HG03442 (cell line): Measurements from ENCODE around the gene SLIT1.

Experiments
- ATAC-seq: cut with Tn5 transposase; IDR thresholded peaks from one replicate; pipeline ENCODE4 v1.9.1; 2021; ENCODE audit warnings: mild to moderate bottlenecking, moderate library complexity; ENCODE audit not compliant: unreplicated experiment

Gene SLIT1

DNA sequence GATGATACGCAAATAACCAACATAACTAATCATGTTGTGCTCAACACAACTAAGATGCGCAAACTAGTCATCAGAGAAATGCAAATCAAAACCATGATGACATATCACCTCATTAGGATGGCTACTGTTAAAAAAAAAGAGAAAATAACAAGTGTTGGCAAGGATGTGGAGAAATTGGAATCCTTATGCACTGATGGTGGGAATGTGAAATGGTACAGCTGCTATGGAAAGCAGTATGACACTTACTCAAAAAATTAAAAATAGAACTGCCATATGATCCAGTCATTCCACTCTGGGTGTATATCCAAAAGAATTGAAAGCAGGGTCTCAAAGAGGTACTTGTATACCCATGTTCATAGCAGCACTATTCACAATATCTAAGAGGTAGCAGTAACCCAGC is 42.9 kb downstream of the SLIT1 start:
- no peak for ATAC-seq

DNA sequence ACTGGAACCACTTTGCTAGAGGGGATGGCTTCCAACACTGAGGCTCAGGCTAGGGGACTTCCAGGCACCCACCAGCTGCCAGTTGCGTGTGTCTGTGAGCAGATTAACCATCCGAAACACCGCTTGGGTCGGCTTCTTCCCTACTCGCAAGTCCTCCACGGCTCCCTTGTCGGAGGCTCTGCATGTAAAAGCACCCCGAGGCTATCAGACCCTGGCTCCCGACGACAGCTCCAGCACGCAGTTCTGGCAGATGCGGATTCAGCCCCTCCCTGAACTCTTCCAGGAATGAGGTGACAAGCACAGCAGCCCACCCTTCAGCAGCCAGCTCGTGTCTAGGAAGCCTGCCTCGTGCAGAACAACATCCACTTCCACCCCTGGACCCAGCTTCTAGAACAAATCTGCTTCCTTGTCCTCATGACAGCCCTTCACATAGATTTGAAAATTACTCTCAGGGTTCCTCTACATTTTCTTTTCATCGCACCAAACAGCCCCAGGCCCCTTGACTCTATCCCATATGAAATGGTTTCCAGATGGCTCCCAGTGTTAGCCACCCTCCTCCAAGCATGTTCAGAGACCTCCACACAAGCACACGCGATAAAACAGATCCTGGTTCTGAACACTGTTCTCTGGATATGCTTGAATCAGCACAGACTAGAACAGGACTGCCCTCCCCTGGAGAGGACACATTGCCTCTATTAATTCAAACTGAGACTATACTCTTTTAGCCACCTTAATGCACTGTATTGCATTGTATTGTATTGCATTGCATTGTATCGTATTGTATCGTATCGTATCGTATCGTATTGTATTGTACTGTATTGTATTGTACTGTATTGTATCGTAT is 44.6 kb downstream of the SLIT1 start:
- ATAC-seq: no peak

DNA sequence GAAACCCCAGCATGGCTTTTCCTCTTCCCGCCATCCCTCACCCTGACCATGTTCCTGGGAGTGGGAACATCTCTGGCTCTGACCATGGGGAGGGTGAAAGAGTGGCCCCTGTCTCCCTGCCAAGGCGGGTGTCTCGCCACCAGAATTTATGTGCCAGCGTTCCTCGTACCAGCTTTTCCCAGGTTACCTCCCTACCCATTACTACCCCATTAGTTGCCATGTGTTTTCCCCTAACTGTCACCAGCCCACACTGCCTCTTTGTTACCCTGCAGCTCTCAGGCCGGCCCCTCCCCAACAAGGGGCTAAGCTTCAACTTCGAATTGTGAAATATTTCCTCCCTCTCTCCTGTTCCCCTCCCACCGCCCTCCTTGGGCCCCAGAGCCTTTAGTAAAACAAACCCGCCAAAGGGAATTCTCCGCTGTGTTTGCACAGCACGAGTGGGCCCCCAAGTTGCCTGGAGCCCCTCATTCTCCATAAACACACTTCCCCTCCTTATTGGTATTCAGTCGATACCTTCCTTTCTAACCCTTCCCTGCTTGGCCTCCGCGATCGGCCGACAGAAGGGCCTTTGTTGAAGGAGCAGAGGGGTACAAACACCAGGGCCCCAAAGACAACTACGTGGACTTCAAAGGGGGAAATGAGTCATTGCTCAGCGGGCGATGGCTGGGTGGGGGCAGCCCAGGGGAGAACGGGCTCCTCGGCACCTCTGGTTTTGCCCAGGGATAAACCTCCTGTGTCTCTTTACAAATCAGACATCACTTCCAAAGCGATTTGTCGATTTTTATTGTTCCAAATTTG is 45.5 kb downstream of the SLIT1 start:
- ATAC-seq: no peak

DNA sequence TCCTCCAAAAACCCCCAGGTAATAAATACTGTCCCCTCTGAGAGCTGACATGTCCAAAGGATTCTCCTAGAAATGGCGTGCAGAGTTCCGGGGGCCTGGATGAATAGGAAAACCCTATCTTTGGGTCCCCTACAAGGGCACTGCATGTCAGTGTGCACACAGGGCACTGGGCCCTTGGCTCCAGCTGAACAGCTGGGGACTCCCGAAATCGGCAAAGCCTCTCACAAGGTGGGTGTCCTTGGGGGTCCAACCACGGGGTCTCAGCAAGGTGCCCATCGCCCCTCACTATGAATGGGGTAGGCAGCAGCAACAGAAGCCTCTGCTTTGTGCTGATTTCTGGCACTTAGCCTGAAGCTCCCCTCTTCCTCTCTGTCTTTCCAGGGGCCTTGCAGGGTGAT is 46.1 kb downstream of the SLIT1 start:
- no peak for ATAC-seq

DNA sequence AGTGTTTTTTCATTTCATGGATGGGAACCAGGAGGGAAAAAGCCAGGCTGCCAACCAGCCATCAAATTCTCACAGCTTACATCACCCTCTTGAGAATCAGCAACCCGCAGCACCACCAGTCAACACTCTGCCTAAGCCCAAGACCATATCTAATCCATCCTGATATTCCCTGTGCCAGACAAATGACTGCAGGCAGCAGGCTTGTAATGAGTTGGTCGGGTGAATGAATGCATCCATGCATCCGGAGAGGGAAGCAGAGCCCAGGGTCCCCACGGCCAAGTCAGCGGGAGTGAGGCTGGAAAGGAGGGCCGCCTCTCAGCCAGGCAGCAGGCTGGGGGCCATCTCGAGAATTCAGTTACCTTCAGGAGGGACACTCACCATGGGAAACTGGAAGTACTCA is 46.9 kb downstream of the SLIT1 start:
- no peak for ATAC-seq

DNA sequence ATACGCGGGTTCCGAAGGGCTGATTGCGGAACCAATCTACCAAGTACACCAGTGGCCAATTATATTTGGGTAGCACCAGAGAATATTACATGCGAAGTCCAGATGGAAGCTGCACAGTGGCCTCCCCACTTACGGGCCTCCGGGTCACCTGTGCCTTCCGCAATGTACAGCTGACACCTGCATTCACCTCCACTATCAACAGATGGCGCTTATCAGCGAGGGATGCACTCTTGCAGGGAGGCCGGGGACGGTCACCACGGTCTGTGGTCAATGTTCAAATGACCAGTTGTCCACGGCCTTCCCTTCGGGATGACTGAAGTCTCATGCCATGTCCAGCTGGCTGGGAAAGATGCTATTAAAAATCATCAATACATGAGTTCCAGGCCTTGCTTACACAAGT is 47.6 kb downstream of the SLIT1 start:
- no peak for ATAC-seq

DNA sequence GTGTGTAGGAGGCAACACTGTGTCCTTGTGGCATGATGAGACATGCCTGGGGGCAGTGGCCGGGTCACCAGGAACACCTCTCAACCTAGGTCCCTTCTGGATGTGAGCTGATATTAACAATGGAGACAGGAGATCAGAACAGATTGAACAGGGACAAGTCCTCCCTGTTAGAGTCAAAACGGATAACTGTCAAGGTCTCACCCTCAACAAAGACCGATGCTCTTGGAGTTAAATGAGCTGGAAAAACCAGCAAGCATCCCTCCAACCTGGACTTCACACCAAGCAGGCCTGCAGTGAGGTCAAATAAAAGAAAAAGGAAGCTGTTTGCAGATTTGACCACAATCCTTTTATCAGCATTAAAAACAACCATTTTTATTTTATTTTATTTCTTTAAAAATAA is 49.0 kb downstream of the SLIT1 start:
- ATAC-seq: no peak

DNA sequence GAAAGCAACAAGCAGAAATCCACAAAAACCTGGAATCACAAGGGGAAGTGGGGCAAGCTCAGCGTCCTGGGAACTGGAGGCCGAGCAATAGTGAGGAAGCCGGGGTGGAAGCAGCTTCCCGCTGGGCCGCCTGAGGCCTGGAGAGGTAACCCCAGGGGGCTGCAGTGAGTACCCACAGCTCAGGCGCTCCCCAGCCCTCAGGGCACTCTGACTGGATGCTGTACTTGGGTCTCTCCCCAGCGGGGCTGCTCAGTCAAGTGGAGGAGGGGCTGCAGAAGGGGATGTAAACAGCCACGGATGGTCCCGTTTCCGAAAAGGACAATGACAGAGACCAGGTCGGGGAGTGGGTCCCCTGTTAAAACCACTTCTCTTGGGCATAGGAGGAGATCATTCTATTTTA is 50.3 kb downstream of the SLIT1 start:
- no peak for ATAC-seq

DNA sequence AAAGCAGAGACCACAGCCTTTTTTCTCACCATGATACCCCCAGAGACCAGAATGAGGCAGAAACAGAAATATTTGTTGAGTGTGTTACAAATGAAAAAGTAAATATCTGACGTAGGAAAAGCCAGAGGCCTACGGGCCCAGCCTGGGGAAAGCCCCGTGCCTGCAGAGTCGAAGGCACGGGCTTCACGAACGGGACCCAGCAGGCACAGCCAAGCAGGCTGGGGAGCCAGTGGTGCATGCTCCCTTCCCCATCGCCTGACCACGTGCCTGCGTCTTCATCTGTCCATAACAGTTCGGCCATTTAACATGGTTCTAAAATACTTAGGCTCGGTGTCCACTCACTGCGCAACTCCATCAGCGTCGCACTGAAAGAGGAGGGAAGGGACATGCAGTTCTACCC is 50.8 kb downstream of the SLIT1 start:
- no peak for ATAC-seq

DNA sequence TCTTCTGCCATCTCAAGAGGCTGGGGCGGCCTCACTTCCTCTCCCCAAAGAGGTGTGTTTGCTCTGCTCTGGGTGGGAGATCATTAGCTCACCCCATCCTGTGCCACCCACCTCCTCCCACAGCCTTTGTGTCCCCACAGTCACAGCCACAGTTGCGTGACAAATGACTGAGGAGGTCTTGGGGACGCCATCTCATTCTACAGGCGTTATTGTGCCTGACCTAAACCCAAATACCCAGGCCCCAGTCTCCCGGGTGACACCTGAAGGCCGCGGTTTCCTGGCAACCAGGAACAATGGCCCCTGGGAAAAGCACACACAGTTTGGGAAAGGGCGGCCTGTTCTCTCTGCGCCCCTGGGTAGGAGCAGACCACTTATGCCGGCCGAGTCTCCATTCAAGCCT is 51.6 kb downstream of the SLIT1 start:
- ATAC-seq: no peak

DNA sequence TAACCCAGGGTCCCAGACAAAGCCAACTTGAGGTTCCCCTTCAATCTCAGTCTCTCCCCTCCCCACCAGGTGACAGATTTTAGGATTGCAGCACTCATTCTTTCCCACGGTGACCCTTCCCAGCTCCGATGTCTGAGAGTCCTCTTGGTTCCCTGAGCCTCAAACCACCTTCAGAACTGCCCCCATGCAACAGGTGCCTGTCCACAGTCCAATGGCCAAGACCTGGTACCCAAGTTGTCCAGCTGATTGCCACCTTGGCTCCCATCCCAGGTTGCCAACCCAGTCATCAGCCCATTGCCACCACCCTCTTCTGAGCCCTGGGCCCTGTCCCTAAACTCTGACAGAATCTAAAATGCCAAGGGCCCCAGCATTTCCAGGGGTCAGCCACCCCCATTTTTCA is 53.5 kb downstream of the SLIT1 start:
- ATAC-seq: no peak

DNA sequence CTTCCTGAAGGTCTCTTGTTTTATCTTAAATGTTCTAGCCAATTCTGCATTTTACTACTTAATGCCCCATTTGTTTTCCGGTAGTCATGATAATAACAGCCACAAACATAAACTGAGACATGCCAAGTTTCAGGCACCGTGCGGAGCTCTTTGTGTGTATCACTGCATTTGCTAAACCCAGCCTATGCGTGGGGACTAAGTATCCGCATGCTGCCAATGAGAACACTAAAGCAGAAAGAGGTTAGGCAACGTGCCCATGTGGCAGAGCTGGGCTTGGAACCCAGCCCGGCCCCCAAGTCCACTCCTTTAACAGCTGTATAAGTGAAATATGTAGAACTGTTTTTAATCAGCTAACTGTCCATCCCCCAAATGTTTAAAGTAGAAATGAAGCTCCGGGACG is 54.1 kb downstream of the SLIT1 start:
- no peak for ATAC-seq

DNA sequence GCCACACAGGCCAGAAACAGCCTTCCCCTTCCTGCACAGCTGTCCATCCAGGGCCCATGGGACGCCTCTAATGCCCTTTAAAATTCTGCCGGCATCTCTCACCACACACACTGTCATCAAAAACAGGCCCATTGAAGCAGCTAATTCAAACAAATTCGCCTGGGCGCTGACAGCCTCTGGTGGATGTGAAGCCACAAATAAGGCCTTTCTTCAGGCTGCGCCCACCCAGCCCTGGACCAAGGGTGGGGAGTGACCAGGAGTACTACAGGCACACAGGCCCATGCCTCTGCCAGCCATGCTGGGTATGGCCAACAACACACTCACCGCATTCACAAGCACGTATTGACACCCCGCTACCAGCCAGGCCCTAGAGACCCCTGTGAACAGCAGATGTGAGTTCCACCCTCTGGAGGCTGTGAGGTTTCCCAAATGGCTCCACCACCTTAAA is 54.6 kb downstream of the SLIT1 start:
- ATAC-seq: no peak

DNA sequence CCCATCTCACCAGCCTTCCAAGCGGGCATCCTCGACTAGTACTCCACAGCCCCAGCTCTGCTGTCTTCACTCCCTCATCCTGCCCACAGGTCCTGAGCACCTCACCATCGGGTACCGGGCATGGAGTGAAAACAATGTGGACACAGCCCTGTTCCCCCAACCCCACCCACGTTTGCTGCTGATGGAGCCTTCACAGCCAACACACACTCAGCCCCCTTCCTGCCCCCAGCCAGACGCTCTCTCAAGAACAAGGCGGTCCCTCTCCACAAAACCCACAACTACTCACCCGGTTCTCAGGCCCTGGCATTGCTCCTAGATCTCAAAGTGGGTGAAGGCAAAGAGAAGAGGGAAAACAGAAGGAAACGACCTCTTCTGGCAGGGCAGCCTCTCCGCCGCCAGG is 56.1 kb downstream of the SLIT1 start:
- no peak for ATAC-seq

DNA sequence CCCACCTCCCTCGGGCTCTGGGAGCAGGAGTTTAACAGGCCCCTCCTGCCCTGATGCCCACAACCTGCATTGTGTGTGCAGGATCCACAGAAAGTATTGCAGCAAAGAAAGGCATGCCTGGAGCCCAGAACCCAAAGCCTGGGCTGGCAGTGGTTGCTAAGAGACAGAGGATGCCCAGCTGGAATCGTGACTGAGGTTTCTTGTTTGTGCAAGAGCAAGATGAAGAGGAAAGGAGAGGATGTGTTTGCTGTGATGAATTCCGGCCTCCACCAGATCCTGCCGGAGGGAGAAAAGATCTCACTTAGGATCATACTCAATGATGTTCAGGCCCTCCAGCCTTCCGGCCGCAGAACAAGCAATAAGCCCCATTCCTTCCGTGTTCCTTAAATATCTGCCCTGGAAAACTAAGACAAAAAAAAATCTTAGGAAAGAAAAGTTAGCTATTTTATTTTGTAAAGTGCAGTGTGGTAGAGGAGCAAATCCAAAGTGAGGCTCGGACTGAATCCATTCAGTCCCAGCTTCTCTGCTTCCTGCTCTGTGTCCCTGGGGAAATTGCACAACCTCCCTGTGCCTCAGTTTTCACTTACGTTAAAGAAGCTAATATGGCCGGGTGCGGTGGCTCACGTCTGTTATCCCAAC is 57.1 kb downstream of the SLIT1 start:
- ATAC-seq: no peak

DNA sequence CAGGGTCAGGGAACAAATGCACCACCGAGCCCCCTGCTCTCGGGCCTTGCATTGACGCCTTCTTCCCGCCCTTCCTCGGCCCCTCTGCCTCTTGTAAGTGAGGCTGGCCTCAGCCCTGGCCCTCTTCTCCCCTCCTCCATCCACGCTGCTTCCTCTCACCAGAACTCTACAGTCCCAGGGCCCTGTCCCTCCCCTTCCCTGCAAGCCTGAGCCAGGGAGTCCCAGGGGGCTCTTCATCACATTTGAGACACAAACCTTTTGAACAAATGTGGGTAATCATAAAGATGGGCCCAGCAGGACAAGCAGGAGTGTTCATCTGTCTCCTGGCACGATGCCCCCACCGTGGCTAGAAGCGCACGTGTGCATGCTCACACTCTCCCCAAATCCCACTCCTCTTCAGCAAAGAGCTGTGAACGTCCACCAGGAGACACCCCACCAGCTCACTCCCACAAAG is 57.7 kb downstream of the SLIT1 start:
- no peak for ATAC-seq

DNA sequence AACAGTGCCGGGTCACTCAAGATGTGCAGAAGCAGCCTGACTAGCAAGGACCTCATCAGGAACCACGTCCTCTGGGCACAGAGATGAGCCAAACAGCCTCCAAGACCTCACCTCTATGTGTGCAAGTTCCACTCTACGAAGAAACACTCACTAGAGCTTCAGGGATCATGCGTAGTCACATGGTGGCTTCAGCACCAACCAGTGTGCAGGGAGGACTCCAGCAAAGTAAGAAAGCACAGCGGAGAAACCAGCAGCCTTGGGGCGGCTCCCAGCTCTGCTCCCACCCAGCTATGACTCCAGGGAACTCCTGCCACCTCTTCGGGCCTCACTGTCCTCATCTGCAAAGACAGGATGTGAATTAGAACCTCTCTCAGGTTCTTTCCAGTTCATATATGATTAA is 58.2 kb downstream of the SLIT1 start:
- ATAC-seq: no peak

DNA sequence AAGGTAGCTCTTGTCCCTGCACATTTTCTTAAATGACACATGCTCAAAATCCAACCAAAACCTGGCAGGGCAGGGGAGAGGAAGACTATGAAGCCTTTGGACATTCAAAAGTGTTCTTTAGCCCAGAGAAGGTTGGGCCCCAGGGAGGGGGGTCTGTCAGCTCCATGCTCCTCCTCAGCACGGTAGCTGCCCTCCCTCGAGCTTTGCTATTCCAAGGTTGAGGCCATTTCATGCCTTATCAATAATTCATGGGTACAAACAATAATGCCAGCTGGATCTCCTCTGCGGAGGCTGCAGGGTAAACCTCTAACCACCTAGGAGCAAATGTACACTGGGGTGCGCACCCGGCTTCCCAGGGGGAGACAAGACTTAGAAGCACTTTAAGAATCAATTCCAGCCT is 61.5 kb downstream of the SLIT1 start:
- no peak for ATAC-seq

DNA sequence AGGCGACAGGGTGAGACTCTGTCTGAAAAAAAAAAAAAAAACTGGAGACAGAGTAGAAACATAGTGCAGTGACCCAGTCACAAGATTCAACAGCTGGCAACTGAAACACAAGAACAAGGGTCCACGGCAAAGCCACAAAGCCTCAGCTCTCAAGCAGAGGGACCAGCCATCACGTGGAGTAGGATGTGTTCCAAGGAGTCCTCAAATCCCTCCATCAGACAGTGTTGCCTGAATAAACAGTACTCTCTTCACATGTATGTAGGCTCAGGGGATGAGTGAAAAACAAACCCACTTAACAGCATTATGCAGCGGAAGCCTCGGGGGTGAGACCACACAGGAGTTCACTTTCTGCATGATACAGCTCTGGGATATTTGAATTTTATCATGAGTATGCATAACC is 62.0 kb downstream of the SLIT1 start:
- no peak for ATAC-seq

DNA sequence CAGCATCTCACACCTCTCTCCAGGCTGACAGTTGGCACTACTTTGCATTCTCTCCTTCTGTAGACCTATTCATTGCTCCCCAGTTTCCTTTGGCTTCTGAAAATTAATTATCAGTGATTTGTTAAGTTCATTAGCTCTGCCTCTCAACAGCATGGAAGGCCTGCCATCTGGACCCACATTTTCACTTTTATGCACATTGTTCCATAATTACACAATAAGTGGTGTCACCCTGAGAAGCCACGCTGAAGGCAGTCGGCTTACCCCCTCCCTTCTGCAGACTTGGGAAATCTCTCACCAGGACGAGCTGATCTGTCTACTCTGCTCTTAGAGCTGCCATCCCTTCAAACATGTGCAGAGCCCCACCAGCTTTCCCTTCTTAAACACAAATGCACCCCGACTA is 64.7 kb downstream of the SLIT1 start:
- no peak for ATAC-seq

DNA sequence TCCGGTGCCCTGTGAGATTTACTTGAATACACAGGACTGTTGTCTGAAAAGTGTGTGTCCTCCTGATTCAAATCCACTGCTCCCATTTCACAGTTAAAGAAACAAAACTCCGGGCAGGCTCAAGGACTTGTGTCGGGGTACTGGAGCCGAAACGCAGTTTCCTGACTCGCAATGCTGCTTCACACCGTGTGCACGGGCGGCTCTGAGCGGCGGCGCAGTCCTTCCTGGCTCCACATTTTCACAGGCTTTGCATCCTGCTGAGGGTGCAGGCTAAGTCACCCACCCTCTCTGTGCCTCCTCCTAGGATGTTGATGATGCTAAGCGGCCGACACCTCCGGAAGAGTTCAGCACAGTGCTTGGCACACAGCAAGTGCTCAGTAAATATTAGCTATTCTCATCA is 65.4 kb downstream of the SLIT1 start:
- ATAC-seq: no peak
